Measurements from ENCODE around the gene CYP21A2.
"Not testable (repeated sequence)": the region's sequence is repeated elsewhere in the genome, so short reads cannot be mapped to it uniquely, and the experiment has no call there.

GRCh38 chr6:32053314-32053713 lies 15.1 kb downstream of the CYP21A2 start:
- TF ChIP-seq CTCF, POLR2A (IDR thresholded peaks at IDR 0.05): not testable (repeated sequence)
